K562 (cell line): ENCODE results near the gene TP53BP2. TPM values are rescaled to one million over a fixed set of nuclear protein-coding genes. Genes with fewer than 3 reads are reported as not detected.

Experiments used
- DIDO1 ChIP-seq: fragments of 450-650 bp; IDR thresholded peaks from 2 replicates; pipeline ENCODE4 v1.6.1; 2016; ENCODE audit warnings: low read depth, missing biosample characterization, missing genetic modification characterization
- GTF2A2 ChIP-seq: IDR thresholded peaks from 2 replicates; pipeline ENCODE4 v1.6.1; 2016; ENCODE audit warnings: mild to moderate bottlenecking, missing genetic modification characterization, missing compliant biosample characterization
- HDAC1 ChIP-seq, 2 experiments: fragments of 450-650 bp; IDR thresholded peaks; 2 replicates each; pipeline ENCODE4 v1.6.1; 2016 to 2017; ENCODE audit warnings: inconsistent platforms in 1 of 2, mild to moderate bottlenecking in 1 of 2, moderate library complexity in 1 of 2
- HMBOX1 ChIP-seq: sonication (generic); IDR thresholded peaks from 2 replicates; pipeline ENCODE4 v1.6.1; 2016
- HOXB6 ChIP-seq: fragments of 250-450 bp; sonication (Bioruptor Pico); IDR thresholded peaks from 2 replicates; pipeline ENCODE4 v1.5.1; 2022; ENCODE audit warnings: mild to moderate bottlenecking, borderline replicate concordance
- MEF2D ChIP-seq: conservative IDR thresholded peaks from 2 replicates; pipeline ENCODE4 v1.6.1; 2016; ENCODE audit warnings: low read depth, missing genetic modification characterization, missing compliant biosample characterization
- MTF1 ChIP-seq: fragments of 250-450 bp; sonication (Bioruptor Pico); IDR thresholded peaks from 2 replicates; pipeline ENCODE4 v1.9.0; 2021; ENCODE audit warnings: moderate library complexity, mild to moderate bottlenecking, inconsistent platforms, borderline replicate concordance
- NCOA1 ChIP-seq: fragments of 450-650 bp; IDR thresholded peaks from 2 replicates; pipeline ENCODE4 v1.6.1; 2016; ENCODE audit warnings: low read depth
- PTRF ChIP-seq: fragments of 450-650 bp; IDR thresholded peaks from 2 replicates; pipeline ENCODE4 v1.6.1; 2016; ENCODE audit warnings: mild to moderate bottlenecking, missing genetic modification characterization, missing compliant biosample characterization
- PYGO2 ChIP-seq: fragments of 450-650 bp; IDR thresholded peaks from 2 replicates; pipeline ENCODE4 v1.6.1; 2016; ENCODE audit warnings: mild to moderate bottlenecking, missing genetic modification characterization, moderate library complexity, missing compliant biosample characterization
- SRSF7 ChIP-seq: fragments of 200-400 bp; formaldehyde crosslinking; optimal IDR thresholded peaks from 2 replicates; pipeline ENCODE3; 2017; ENCODE audit warnings: mild to moderate bottlenecking, low read depth, low read length
- SRSF9 ChIP-seq: fragments of 200-400 bp; formaldehyde crosslinking; IDR thresholded peaks from 2 replicates; pipeline ENCODE4 v1.6.1; 2017; ENCODE audit warnings: low read depth, low read length, borderline replicate concordance
- ZFP30 ChIP-seq: fragments of 250-450 bp; sonication (Bioruptor Pico); IDR thresholded peaks from 2 replicates; pipeline ENCODE4 v1.8.0; 2022; ENCODE audit warnings: moderate library complexity, mild to moderate bottlenecking, inconsistent platforms, borderline replicate concordance
- ZNF444 ChIP-seq: fragments of 250-450 bp; sonication (Bioruptor Pico); IDR thresholded peaks from 2 replicates; pipeline ENCODE4 v1.4.0; 2020; ENCODE audit warnings: mild to moderate bottlenecking, moderate library complexity
- ZNF583 ChIP-seq: fragments of 250-450 bp; sonication (Bioruptor Pico); IDR thresholded peaks from 2 replicates; pipeline ENCODE4 v1.4.0; 2020
- ZNF586 ChIP-seq: fragments of 450-650 bp; formaldehyde crosslinking; conservative IDR thresholded peaks from 2 replicates; pipeline ENCODE4 v1.4.0; 2020; ENCODE audit warnings: mild to moderate bottlenecking, moderate library complexity
- ZNF696 ChIP-seq: fragments of 250-450 bp; sonication (Bioruptor Pico); conservative IDR thresholded peaks from 2 replicates; pipeline ENCODE4 v1.4.0; 2020; ENCODE audit warnings: mild to moderate bottlenecking, moderate library complexity
- polyA plus RNA-seq, 8 experiments: library from polyadenylated mRNA; depleted of rRNA in 4 of 8; stranded (reverse) in 5 of 8; unstranded in 3 of 8; fragments of >200 nt; fragmentation: Nextera tagmentation in 2 of 8; fragmentation: Illumina TruSeq in 1 of 8; extraction: Ambion mirVana in 2 of 8; extraction: Trizol in 1 of 8; gene quantifications; 2 replicates each; pipeline versions ENCODE4 v1.2.1 to v1.2.3, GENCODE V29; 2011 to 2014; ENCODE audit warnings: inconsistent platforms in 1 of 8, missing spikeins in 1 of 8
- total RNA-seq, 7 experiments: library from RNA; depleted of rRNA in 6 of 7; stranded (reverse); fragments of >200 nt in 6 of 7; fragmentation: Illumina TruSeq in 2 of 7; extraction: Trizol in 2 of 7; gene quantifications; 2 replicates each; pipeline versions ENCODE4 v1.2.1 to v1.2.3, GENCODE V29; 2011 to 2021; ENCODE audit warnings: low replicate concordance in 1 of 7

TP53BP2 gene
- total and polyA plus RNA-seq, 9 of the 15 experiments (the other 6 are each of a cell fraction or from before 2014, with no cell fraction given): 17.0 to 69.6 (median 40.1) TPM

- TF ChIP-seq SRSF7 (no peak), ZNF696 (CRISPR knock-in tag) (no peak), ZNF583 (CRISPR knock-in tag) (no peak), PTRF (tag) (0 out of 2 replicates have a peak, but pooled peaks have one; percentile 34), HMBOX1 (no peak), HOXB6 (CRISPR knock-in tag) (no peak), SRSF9 (no peak), NCOA1 (no peak), PYGO2 (tag) (no peak), HDAC1 (IDR thresholded peaks at IDR 0.05) (no peak), MEF2D (tag) (0 out of 2 replicates have a peak, but pooled peaks have one; percentile 33), ZNF444 (CRISPR knock-in tag) (peak; percentile 22; the same call in 1 of the 2 replicates), ZNF586 (CRISPR knock-in tag) (no peak), ZFP30 (no peak), MTF1 (CRISPR knock-in tag) (no peak), DIDO1 (tag) (no peak), GTF2A2 (no peak; the same call in 1 of the 2 replicates)
- TF ChIP-seq, all 486 proteins: peak for 18
Observed at GRCh38 chr1:223775054-223775453, 70.7 kb downstream of the TP53BP2 start (continued).
